GM12878 (cell line): Measurements from ENCODE around the gene TTK. TPM values are rescaled to one million over a fixed set of nuclear protein-coding genes. Genes with fewer than 3 reads are reported as not detected.

Experiments
- ATAC-seq: fragments of 200-7000 bp; cut with Tn5 transposase; 3 replicates; pipeline ENCODE4 v1.9.1; 2020; ENCODE audit warnings: mild to moderate bottlenecking, moderate library complexity
- BruUV-seq: library from RNA; stranded (reverse); fragments of 400-500 nt; replicated peaks from 2 replicates; lab custom pipeline; 2021; lab: Mats Ljungman, UMichigan
- CTCF ChIA-PET: fragments of 300-600 bp; sonication (Branson Sonifier 250); formaldehyde crosslinking; extraction: SDS; loops from one replicate; lab custom pipeline; 2021; ENCODE audit warnings: inconsistent platforms; lab: Yijun Ruan, JAX
- POLR2A ChIA-PET: fragments of 350-600 bp; formaldehyde crosslinking; extraction: SDS; loops from one replicate; lab custom pipeline; 2021; ENCODE audit warnings: inconsistent platforms; lab: Charles Lee
- RAD21 ChIA-PET: fragments of 300-600 bp; sonication (Branson Sonifier 250); formaldehyde crosslinking; loops from one replicate; lab custom pipeline; 2023; ENCODE audit warnings: antibody characterized with exemption; ENCODE audit not compliant: unreplicated experiment; lab: Charles Lee
- SMC1A ChIA-PET: fragments of 300-600 bp; sonication (Branson Sonifier 250); formaldehyde crosslinking; loops from one replicate; lab custom pipeline; 2023; ENCODE audit not compliant: unreplicated experiment, uncharacterized antibody; lab: Charles Lee
- DNase-seq: peaks from one replicate; pipeline ENCODE4 v3.0.0-alpha.2; 2011; ENCODE audit warnings: low read depth, low spot score
- FAIRE-seq: peaks from 3 replicates; lab custom pipeline; 2011; peaks lifted over from hg19 to GRCh38; lab: Jason Lieb, UNC
- H2AFZ ChIP-seq: 2 replicates; pipeline ENCODE4 v1.6.0; 2011; ENCODE audit warnings: low read depth, low read length, control low read depth; ENCODE audit not compliant: control insufficient read depth
- H3K27ac ChIP-seq: 2 replicates; pipeline ENCODE4 v1.5.1; 2011; ENCODE audit warnings: control low read depth; ENCODE audit not compliant: control insufficient read depth, insufficient read depth
- H3K27me3 ChIP-seq, 2 experiments: replicated peaks in 1 of 2; 2 replicates each; pipeline versions ENCODE4 v1.6.0 to v1.6.1; 2011; ENCODE audit warnings: low read length in 1 of 2; ENCODE audit not compliant: control insufficient read depth in 2 of 2, insufficient read depth in 2 of 2
- H3K36me3 ChIP-seq, 2 experiments: 2 replicates each; pipeline ENCODE4 v1.5.1; 2011; ENCODE audit warnings: low read length in 1 of 2; ENCODE audit not compliant: control insufficient read depth in 2 of 2, insufficient read depth in 2 of 2
- H3K4me1 ChIP-seq: 2 replicates; pipeline ENCODE4 v1.6.1; 2011; ENCODE audit warnings: mild to moderate bottlenecking, low read length, moderate library complexity, mixed read lengths; ENCODE audit not compliant: control insufficient read depth, insufficient read depth
- H3K4me2 ChIP-seq: 2 replicates; pipeline ENCODE4 v1.6.0; 2011; ENCODE audit warnings: control low read depth; ENCODE audit not compliant: control insufficient read depth, insufficient read depth
- H3K4me3 ChIP-seq: fragments of 200-600 bp; sonication (generic); 2 replicates; pipeline ENCODE4 v1.5.1; 2016
- H3K79me2 ChIP-seq: 2 replicates; pipeline ENCODE4 v1.6.0; 2011; ENCODE audit warnings: low read length; ENCODE audit not compliant: control insufficient read depth, insufficient read depth
- H3K9ac ChIP-seq: 2 replicates; pipeline ENCODE4 v1.8.0; 2011; ENCODE audit warnings: low read length, control low read depth, mixed read lengths; ENCODE audit not compliant: control insufficient read depth, insufficient read depth
- H3K9me3 ChIP-seq: replicated peaks from 3 replicates; pipeline ENCODE4 v1.5.1; 2011; ENCODE audit warnings: mild to moderate bottlenecking, low read length; ENCODE audit not compliant: control insufficient read depth, insufficient read depth
- H4K20me1 ChIP-seq: 2 replicates; pipeline ENCODE4 v1.6.0; 2011; ENCODE audit not compliant: control insufficient read depth, insufficient read depth
- CEBPB ChIP-seq, 2 experiments: fragments of 150-350 bp in 1 of 2; IDR thresholded peaks; 2 replicates each; pipeline ENCODE4 v1.6.1; 2012 to 2014; ENCODE audit warnings: low read depth in 2 of 2, low read length in 2 of 2, borderline replicate concordance in 1 of 2, inconsistent platforms in 1 of 2
- E2F4 ChIP-seq: IDR thresholded peaks from 2 replicates; pipeline ENCODE4 v1.6.1; 2012; ENCODE audit warnings: low read depth, low read length, improper control_type of control experiment
- EED ChIP-seq: sonication (generic); IDR thresholded peaks from 2 replicates; pipeline ENCODE4 v1.6.1; 2016; ENCODE audit warnings: antibody characterized with exemption, low read depth
- HCFC1 ChIP-seq: fragments of 150-350 bp; IDR thresholded peaks from 2 replicates; pipeline ENCODE4 v1.6.1; 2014; ENCODE audit warnings: low read length
- IKZF1 ChIP-seq: fragments of 450-650 bp; conservative IDR thresholded peaks from 2 replicates; pipeline ENCODE4 v1.6.1; 2017; ENCODE audit warnings: antibody characterized with exemption, mild to moderate bottlenecking
- KAT2A ChIP-seq: conservative IDR thresholded peaks from 2 replicates; pipeline ENCODE4 v1.6.1; 2011; ENCODE audit warnings: low read depth, low read length; ENCODE audit not compliant: control insufficient read depth
- KLF5 ChIP-seq: fragments of 450-650 bp; IDR thresholded peaks from 2 replicates; pipeline ENCODE4 v1.6.1; 2014; ENCODE audit warnings: mild to moderate bottlenecking; ENCODE audit not compliant: partially characterized antibody
- PAX5 ChIP-seq: IDR thresholded peaks from 2 replicates; pipeline ENCODE4 v1.6.1; 2011; ENCODE audit warnings: low read depth, low read length, borderline replicate concordance
- POLR2A ChIP-seq: IDR thresholded peaks from 2 replicates; pipeline ENCODE4 v1.6.1; 2011; ENCODE audit warnings: low read depth, mild to moderate bottlenecking, low read length
- SMAD1 ChIP-seq: fragments of 450-650 bp; IDR thresholded peaks from 2 replicates; pipeline ENCODE4 v1.6.1; 2018; ENCODE audit warnings: mild to moderate bottlenecking, low read depth; ENCODE audit not compliant: partially characterized antibody
- SMARCA5 ChIP-seq: fragments of 450-650 bp; IDR thresholded peaks from 2 replicates; pipeline ENCODE4 v1.6.1; 2017; ENCODE audit warnings: mild to moderate bottlenecking
- STAT3 ChIP-seq: IDR thresholded peaks from 2 replicates; pipeline ENCODE4 v1.6.1; 2011; ENCODE audit warnings: low read depth, low read length, improper control_type of control experiment
- TCF12 ChIP-seq: IDR thresholded peaks from 2 replicates; pipeline ENCODE4 v1.6.1; 2011; ENCODE audit warnings: low read depth, mild to moderate bottlenecking, low read length
- ZBTB11 ChIP-seq: fragments of 450-650 bp; formaldehyde crosslinking; IDR thresholded peaks from 2 replicates; pipeline ENCODE4 v1.5.0; 2022; ENCODE audit warnings: mild to moderate bottlenecking, missing genetic modification characterization
- ZNF217 ChIP-seq: fragments of 450-650 bp; IDR thresholded peaks from 2 replicates; pipeline ENCODE4 v1.6.1; 2017; ENCODE audit warnings: antibody characterized with exemption, mild to moderate bottlenecking
- WGBS: methylation state at CpG from one replicate; pipeline ENCODE4 v1.1.6; 2016; ENCODE audit warnings: low lambda C conversion rate; ENCODE audit not compliant: insufficient replicate concordance, insufficient coverage; ENCODE audit errors: missing lambda C conversion rate; 5-methylcytosine and 5-hydroxymethylcytosine counted together
- in situ Hi-C: fragments of 300-500 bp; cut with MboI; formaldehyde crosslinking; loops from 9 replicates; pipeline ENCODE4 v1.14.3; 2018; ENCODE audit warnings: mixed read lengths
- intact Hi-C: fragments of 100-400 bp; cut with micrococcal nuclease; formaldehyde crosslinking; loops from one replicate; pipeline ENCODE4 v1.14.2; 2022; ENCODE audit not compliant: unreplicated experiment
- polyA plus RNA-seq, 11 experiments: library from polyadenylated mRNA; depleted of rRNA in 4 of 11; unstranded in 6 of 11; stranded (reverse) in 5 of 11; fragments of >200 nt; fragmentation: Nextera tagmentation in 4 of 11; fragmentation: Illumina TruSeq in 1 of 11; extraction: Ambion mirVana in 4 of 11; extraction: Trizol in 1 of 11; gene quantifications; 1 replicate in 1 of 11; 2 replicates in 10 of 11; pipeline versions ENCODE4 v1.2.1 to v1.2.3, GENCODE V29; 2011 to 2016; ENCODE audit warnings: inconsistent platforms in 2 of 11, missing spikeins in 2 of 11, low read depth in 1 of 11
- total RNA-seq, 4 experiments: library from RNA; depleted of rRNA in 3 of 4; stranded (reverse); fragments of >200 nt in 3 of 4; fragmentation: Illumina TruSeq in 1 of 4; extraction: Trizol in 1 of 4; gene quantifications; 2 replicates each; pipeline versions ENCODE4 v1.2.1 to v1.2.3, GENCODE V29; 2013 to 2021

The TTK gene
- total and polyA plus RNA-seq, 10 of the 15 experiments (the other 5 are each of a cell fraction or from before 2014, with no cell fraction given), result 23.8 to 52.4 (median 36.0) TPM

GRCh38 chr6:79967178-79967577 lies 37.3 kb upstream of the TTK start:
- POLR2A ChIA-PET, result no interaction called here
- Histone ChIP-seq H3K27ac (no peak overlapping the region), H4K20me1 (no peaks in the 10 kb centered on the region), H2AFZ (no peak overlapping the region), H3K79me2 (no peaks in the 10 kb centered on the region), H3K4me1 (no peaks in the 10 kb centered on the region), H3K36me3 (no peaks in the 10 kb centered on the region), H3K9me3 (no peaks in the 10 kb centered on the region), H3K9ac (no peak overlapping the region), H3K27me3 (no peaks in the 10 kb centered on the region), H3K4me2 (no peak overlapping the region), H3K4me3 (no peak overlapping the region)
- FAIRE-seq (no peak), DNase-seq (no peak), ATAC-seq (no peak)
- CTCF ChIA-PET, result no interaction called here
- no peak for TF ChIP-seq STAT3
- in situ Hi-C loops (no loop called here), intact Hi-C loops (no loop called here)
- SMC1A ChIA-PET, result interaction anchor here (0.9 kb wide), 1 partner anchor 29 kb away, joined by 3 read pairs; no protein-coding TSS in a partner anchor
- RAD21 ChIA-PET, result no interaction called here
- BruUV-seq, result no TSS peak

- no peaks in the 10 kb centered on the region for H3K36me3 ChIP-seq
- no peaks in the 10 kb centered on the region for H3K9me3 ChIP-seq
- no TSS peak for BruUV-seq
- DNase-seq, result no peak
- H3K27me3 ChIP-seq, result no peaks in the 10 kb centered on the region
- no peak overlapping the region for H3K27ac ChIP-seq
- no peaks in the 10 kb centered on the region for H3K4me1 ChIP-seq
- RAD21 ChIA-PET, result no interaction called here
- SMC1A ChIA-PET, result no interaction called here
- CTCF ChIA-PET, result no interaction called here
- H3K9ac ChIP-seq, result no peak overlapping the region
- 52% methylated on average over 5 of the region's 5 CpGs for WGBS
- no peaks in the 10 kb centered on the region for H4K20me1 ChIP-seq
- FAIRE-seq, result no peak
- in situ Hi-C loops (no loop called here), intact Hi-C loops (no loop called here)
- H3K4me3 ChIP-seq, result no peak overlapping the region
- no peaks in the 10 kb centered on the region for H3K79me2 ChIP-seq
- no peak overlapping the region for H2AFZ ChIP-seq
- POLR2A ChIA-PET, result no interaction called here
- ATAC-seq, result no peak
- no peak overlapping the region for H3K4me2 ChIP-seq
- TF ChIP-seq IKZF1, result no peak
- no peak for TF ChIP-seq ZNF217
- no peak for TF ChIP-seq TCF12
- TF ChIP-seq CEBPB (IDR thresholded peaks at IDR 0.05; ENCODE audit: borderline replicate concordance in 1 of 2, low read depth in 2 of 2, low read length in 2 of 2), result no peak
- no peak for TF ChIP-seq PAX5
- no peak for TF ChIP-seq EED
- no peak for TF ChIP-seq POLR2A
- no peak for TF ChIP-seq KLF5
- no peak for TF ChIP-seq E2F4
- TF ChIP-seq SMAD1, result no peak
- TF ChIP-seq HCFC1, result no peak
- TF ChIP-seq SMARCA5, result no peak
- TF ChIP-seq KAT2A, result no peak
- no peak for TF ChIP-seq ZBTB11 (CRISPR knock-in tag)
Measured at GRCh38 chr6:79969784-79970183, 34.7 kb upstream of the TTK start.
